ENCODE results near the gene IGDCC3. TPM values are rescaled to one million over a fixed set of nuclear protein-coding genes. Genes with fewer than 3 reads are reported as not detected.

IGDCC3 gene
- total and polyA plus RNA-seq, 2 donors (not counting 1 experiment from before 2014, with no cell fraction given): not detected

DNA sequence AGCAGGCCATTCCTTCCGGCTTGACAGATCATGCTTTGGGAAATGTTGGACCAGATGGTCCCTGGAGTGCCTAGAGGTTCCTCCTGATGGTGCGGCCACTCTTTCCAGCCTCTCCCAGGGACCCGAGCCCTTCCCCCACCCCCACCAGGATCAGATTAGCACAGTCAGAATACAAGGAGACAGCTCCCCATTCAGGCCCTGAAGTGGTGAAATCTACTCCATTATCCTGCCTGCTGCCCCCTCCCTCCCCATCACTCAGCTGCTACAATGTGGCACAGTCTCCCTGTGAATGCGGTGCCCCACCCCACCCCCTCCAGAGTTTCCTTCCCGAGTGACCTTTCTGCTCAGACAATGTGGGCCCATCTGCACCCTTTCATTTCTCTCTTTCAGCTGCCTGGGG is 43.9 kb downstream of the IGDCC3 start:
- intact Hi-C loops (cut with micrococcal nuclease): no loop called here
- no peak for DNase-seq
- H3K79me2 ChIP-seq (ENCODE audit: control insufficient read depth, insufficient read depth, low read length): no peaks in the 10 kb centered on the region
- no peaks in the 10 kb centered on the region for H3K9me3 Mint-ChIP-seq (ENCODE audit: insufficient read depth)
- H3K9ac ChIP-seq (ENCODE audit: low read length): no peak overlapping the region
- H3K4me3 ChIP-seq (ENCODE audit: control extremely low read depth in 1 of 5, extremely low read depth in 1 of 5, insufficient read depth in 1 of 5, low read depth in 2 of 5, low read length in 4 of 5): no peak overlapping the region
- H3K4me1 Mint-ChIP-seq: peaks cover 18% of the 10 kb centered on the region
- ATAC-seq (ENCODE audit: low read depth): no peak
- no peaks in the 10 kb centered on the region for H3K36me3 ChIP-seq (replicated peaks in 1 of 2; ENCODE audit: control extremely low read depth in 1 of 2, control insufficient read depth in 1 of 2, extremely low read depth in 1 of 2, insufficient read depth in 2 of 2, low read length in 1 of 2)
- H4K20me1 ChIP-seq (ENCODE audit: control insufficient read depth, insufficient read depth, low read length, poor library complexity, severe bottlenecking): no peaks in the 10 kb centered on the region
- no peak overlapping the region for H2AFZ ChIP-seq (ENCODE audit: insufficient read depth, low read depth, low read length, poor library complexity, severe bottlenecking)
- ChIA-PET CTCF (no interaction called here), POLR2A (no interaction called here)
- TF ChIP-seq EZH2 (IDR thresholded peaks at IDR 0.05; ENCODE audit: borderline replicate concordance, insufficient read depth, low read depth, low read length, poor library complexity, severe bottlenecking): no peak
- TF ChIP-seq, protein P1, sequence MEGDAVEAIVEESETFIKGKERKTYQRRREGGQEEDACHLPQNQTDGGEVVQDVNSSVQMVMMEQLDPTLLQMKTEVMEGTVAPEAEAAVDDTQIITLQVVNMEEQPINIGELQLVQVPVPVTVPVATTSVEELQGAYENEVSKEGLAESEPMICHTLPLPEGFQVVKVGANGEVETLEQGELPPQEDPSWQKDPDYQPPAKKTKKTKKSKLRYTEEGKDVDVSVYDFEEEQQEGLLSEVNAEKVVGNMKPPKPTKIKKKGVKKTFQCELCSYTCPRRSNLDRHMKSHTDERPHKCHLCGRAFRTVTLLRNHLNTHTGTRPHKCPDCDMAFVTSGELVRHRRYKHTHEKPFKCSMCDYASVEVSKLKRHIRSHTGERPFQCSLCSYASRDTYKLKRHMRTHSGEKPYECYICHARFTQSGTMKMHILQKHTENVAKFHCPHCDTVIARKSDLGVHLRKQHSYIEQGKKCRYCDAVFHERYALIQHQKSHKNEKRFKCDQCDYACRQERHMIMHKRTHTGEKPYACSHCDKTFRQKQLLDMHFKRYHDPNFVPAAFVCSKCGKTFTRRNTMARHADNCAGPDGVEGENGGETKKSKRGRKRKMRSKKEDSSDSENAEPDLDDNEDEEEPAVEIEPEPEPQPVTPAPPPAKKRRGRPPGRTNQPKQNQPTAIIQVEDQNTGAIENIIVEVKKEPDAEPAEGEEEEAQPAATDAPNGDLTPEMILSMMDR (IDR thresholded peaks at IDR 0.05): no peak
- no peak overlapping the region for H3K27ac ChIP-seq (ENCODE audit: low read length in 2 of 2)
- H3K4me2 ChIP-seq (replicated peaks; ENCODE audit: low read depth, low read length, poor library complexity, severe bottlenecking): no peak overlapping the region
- WGBS (ENCODE audit: insufficient coverage): 93% methylated on average over 3 of the region's 5 CpGs
- H3K27ac Mint-ChIP-seq: no peak overlapping the region
- H3K4me3 Mint-ChIP-seq: no peak overlapping the region
- peaks cover 0 to 10% (median 3%) of the 10 kb centered on the region in 4 experiments for H3K27me3 ChIP-seq (replicated peaks in 1 of 4; ENCODE audit: control extremely low read depth in 1 of 4, control insufficient read depth in 3 of 4, insufficient read depth in 4 of 4, low read length in 3 of 4)
- peaks cover 19% of the 10 kb centered on the region for H3K27me3 Mint-ChIP-seq
- H3K4me1 ChIP-seq (ENCODE audit: control insufficient read depth in 2 of 2, insufficient read depth in 2 of 2, low read length in 2 of 2): peaks cover 14 to 22% of the 10 kb centered on the region in 2 donors
- no peaks in the 10 kb centered on the region for H3K9me3 ChIP-seq (ENCODE audit: control extremely low read depth in 1 of 3, control insufficient read depth in 2 of 3, insufficient read depth in 1 of 3, low read length in 2 of 3)

GRCh38 chr15:65333148-65333820 is 44.5 kb downstream of the IGDCC3 start:
- ATAC-seq (ENCODE audit: low read depth) (no peak), DNase-seq (no peak)
- Mint-ChIP-seq H3K9me3 (ENCODE audit: insufficient read depth) (no peaks in the 10 kb centered on the region), H3K27me3 (peaks cover 16% of the 10 kb centered on the region), H3K4me3 (no peak overlapping the region), H3K4me1 (peaks cover 16% of the 10 kb centered on the region), H3K27ac (no peak overlapping the region)
- H3K36me3 ChIP-seq (replicated peaks in 1 of 2; ENCODE audit: control extremely low read depth in 1 of 2, control insufficient read depth in 1 of 2, extremely low read depth in 1 of 2, insufficient read depth in 2 of 2, low read length in 1 of 2): no peaks in the 10 kb centered on the region
- peaks cover 0 to under 1% (median 0%) of the 10 kb centered on the region in 3 donors for H3K9me3 ChIP-seq (ENCODE audit: control extremely low read depth in 1 of 3, control insufficient read depth in 2 of 3, insufficient read depth in 1 of 3, low read length in 2 of 3)
- peaks cover 0 to 10% (median 3%) of the 10 kb centered on the region in 4 experiments for H3K27me3 ChIP-seq (replicated peaks in 1 of 4; ENCODE audit: control extremely low read depth in 1 of 4, control insufficient read depth in 3 of 4, insufficient read depth in 4 of 4, low read length in 3 of 4)
- H3K4me2 ChIP-seq (replicated peaks; ENCODE audit: low read depth, low read length, poor library complexity, severe bottlenecking): no peak overlapping the region
- intact Hi-C loops (cut with micrococcal nuclease): no loop called here
- TF ChIP-seq EZH2 (IDR thresholded peaks at IDR 0.05; ENCODE audit: borderline replicate concordance, insufficient read depth, low read depth, low read length, poor library complexity, severe bottlenecking): no peak
- TF ChIP-seq, protein P1 (IDR thresholded peaks at IDR 0.05): no peak
- H3K79me2 ChIP-seq (ENCODE audit: control insufficient read depth, insufficient read depth, low read length): no peaks in the 10 kb centered on the region
- POLR2A ChIA-PET: no interaction called here
- CTCF ChIA-PET: no interaction called here
- H3K9ac ChIP-seq (ENCODE audit: low read length): no peak overlapping the region
- H3K4me3 ChIP-seq (ENCODE audit: control extremely low read depth in 1 of 5, extremely low read depth in 1 of 5, insufficient read depth in 1 of 5, low read depth in 2 of 5, low read length in 4 of 5): no peak overlapping the region
- no peak overlapping the region for H2AFZ ChIP-seq (ENCODE audit: insufficient read depth, low read depth, low read length, poor library complexity, severe bottlenecking)
- peaks cover 14 to 22% of the 10 kb centered on the region in 2 donors for H3K4me1 ChIP-seq (ENCODE audit: control insufficient read depth in 2 of 2, insufficient read depth in 2 of 2, low read length in 2 of 2)
- H4K20me1 ChIP-seq (ENCODE audit: control insufficient read depth, insufficient read depth, low read length, poor library complexity, severe bottlenecking): no peaks in the 10 kb centered on the region
- no peak overlapping the region for H3K27ac ChIP-seq (ENCODE audit: low read length in 2 of 2)
- WGBS (ENCODE audit: insufficient coverage): 61% methylated on average over 14 of the region's 16 CpGs
